WTC11 (cell line): Measurements from ENCODE around the gene SULT2A1. TPM values are rescaled to one million over a fixed set of nuclear protein-coding genes. Genes with fewer than 3 reads are reported as not detected.

Source experiments
- ATF3 ChIP-seq: sonication (generic); formaldehyde crosslinking; conservative IDR thresholded peaks from 2 replicates; pipeline ENCODE4 v1.8.1; 2022; ENCODE audit warnings: mild to moderate bottlenecking, missing genetic modification reagents
- CREB1 ChIP-seq: sonication (generic); formaldehyde crosslinking; IDR thresholded peaks from 2 replicates; pipeline ENCODE4 v1.8.0; 2023; ENCODE audit warnings: mild to moderate bottlenecking, missing genetic modification reagents
- E2F5 ChIP-seq: sonication (generic); formaldehyde crosslinking; IDR thresholded peaks from 2 replicates; pipeline ENCODE4 v1.8.1; 2022; ENCODE audit warnings: mild to moderate bottlenecking, moderate library complexity, missing genetic modification reagents
- EMX1 ChIP-seq: fragments of 250-450 bp; sonication (Bioruptor Pico); IDR thresholded peaks from 2 replicates; pipeline ENCODE4 v1.8.0; 2021; ENCODE audit warnings: mild to moderate bottlenecking
- ESRRA ChIP-seq: sonication (generic); formaldehyde crosslinking; IDR thresholded peaks from 2 replicates; pipeline ENCODE4 v1.8.1; 2022; ENCODE audit warnings: mild to moderate bottlenecking, missing genetic modification reagents, borderline replicate concordance
- FOXP4 ChIP-seq: sonication (generic); formaldehyde crosslinking; IDR thresholded peaks from 2 replicates; pipeline ENCODE4 v1.8.0; 2022; ENCODE audit warnings: mild to moderate bottlenecking, missing genetic modification reagents
- GRHL2 ChIP-seq: fragments of 250-450 bp; sonication (Bioruptor Pico); IDR thresholded peaks from 2 replicates; pipeline ENCODE4 v1.8.0; 2022; ENCODE audit warnings: mild to moderate bottlenecking, moderate library complexity; ENCODE audit not compliant: insufficient replicate concordance, severe bottlenecking
- GTF2I ChIP-seq: fragments of 250-450 bp; sonication (Bioruptor Pico); conservative IDR thresholded peaks from 2 replicates; pipeline ENCODE4 v1.4.0; 2021; ENCODE audit warnings: mild to moderate bottlenecking
- HMGA2 ChIP-seq: fragments of 250-450 bp; sonication (Bioruptor Pico); IDR thresholded peaks from 2 replicates; pipeline ENCODE4 v1.4.0; 2021; ENCODE audit warnings: mild to moderate bottlenecking, moderate library complexity
- JAZF1 ChIP-seq: fragments of 250-450 bp; sonication (Bioruptor Pico); IDR thresholded peaks from 2 replicates; pipeline ENCODE4 v1.9.0; 2021; ENCODE audit warnings: moderate library complexity, mild to moderate bottlenecking, inconsistent platforms
- MLX ChIP-seq: sonication (generic); formaldehyde crosslinking; IDR thresholded peaks from 2 replicates; pipeline ENCODE4 v1.8.1; 2023; ENCODE audit warnings: mild to moderate bottlenecking, missing genetic modification reagents, moderate library complexity
- MXD4 ChIP-seq: fragments of 250-450 bp; sonication (Bioruptor Pico); IDR thresholded peaks from 2 replicates; pipeline ENCODE4 v1.8.0; 2021; ENCODE audit warnings: mild to moderate bottlenecking, moderate library complexity, borderline replicate concordance
- MYBL2 ChIP-seq: sonication (generic); formaldehyde crosslinking; IDR thresholded peaks from 2 replicates; pipeline ENCODE4 v1.8.1; 2023; ENCODE audit warnings: mild to moderate bottlenecking, moderate library complexity, missing genetic modification reagents
- PREB ChIP-seq: sonication (generic); formaldehyde crosslinking; IDR thresholded peaks from 2 replicates; pipeline ENCODE4 v1.8.1; 2022; ENCODE audit warnings: mild to moderate bottlenecking, missing genetic modification reagents, moderate library complexity, borderline replicate concordance
- PRRX2 ChIP-seq: fragments of 250-450 bp; sonication (Bioruptor Pico); IDR thresholded peaks from 2 replicates; pipeline ENCODE4 v1.8.0; 2021; ENCODE audit warnings: mild to moderate bottlenecking
- SMAD3 ChIP-seq: sonication (generic); formaldehyde crosslinking; IDR thresholded peaks from 2 replicates; pipeline ENCODE4 v1.8.0; 2022; ENCODE audit warnings: missing genetic modification reagents, mild to moderate bottlenecking, borderline replicate concordance
- SOX15 ChIP-seq: fragments of 250-450 bp; sonication (Bioruptor Pico); IDR thresholded peaks from 2 replicates; pipeline ENCODE4 v1.9.0; 2021; ENCODE audit warnings: mild to moderate bottlenecking
- SP1 ChIP-seq: sonication (generic); formaldehyde crosslinking; conservative IDR thresholded peaks from 2 replicates; pipeline ENCODE4 v1.8.1; 2022; ENCODE audit warnings: missing genetic modification reagents
- STAT6 ChIP-seq: sonication (generic); formaldehyde crosslinking; conservative IDR thresholded peaks from 2 replicates; pipeline ENCODE4 v1.8.1; 2023; ENCODE audit warnings: mild to moderate bottlenecking, low read depth, missing genetic modification reagents, moderate library complexity
- TEAD4 ChIP-seq: sonication (generic); formaldehyde crosslinking; IDR thresholded peaks from 2 replicates; pipeline ENCODE4 v1.8.0; 2022; ENCODE audit warnings: mild to moderate bottlenecking, missing genetic modification reagents
- USF2 ChIP-seq: sonication (generic); formaldehyde crosslinking; IDR thresholded peaks from 2 replicates; pipeline ENCODE4 v1.8.1; 2023; ENCODE audit warnings: mild to moderate bottlenecking, missing genetic modification reagents, moderate library complexity
- ZBTB21 ChIP-seq: sonication (generic); formaldehyde crosslinking; IDR thresholded peaks from 2 replicates; pipeline ENCODE4 v1.8.1; 2023; ENCODE audit warnings: mild to moderate bottlenecking, missing genetic modification reagents, borderline replicate concordance
- ZNF121 ChIP-seq: sonication (generic); formaldehyde crosslinking; IDR thresholded peaks from 2 replicates; pipeline ENCODE4 v1.8.0; 2023; ENCODE audit warnings: missing genetic modification reagents
- total RNA-seq: library from RNA; stranded (reverse); gene quantifications from 3 replicates; pipeline ENCODE4 v1.2.3, GENCODE V29; 2021

SULT2A1 gene
- total RNA-seq, 1 experiment from 2014 or later = 0.31 TPM

GRCh38 chr19:47848823-47849473 lies 37.2 kb downstream of the SULT2A1 start (continued):
- TF ChIP-seq STAT6 (CRISPR knock-in tag) (no peak), SOX15 (CRISPR knock-in tag) (no peak), FOXP4 (CRISPR knock-in tag) (no peak), TEAD4 (CRISPR knock-in tag) (no peak), USF2 (CRISPR knock-in tag) (peak; percentile 12; the same call in 1 of the 2 replicates), ATF3 (no peak), PRRX2 (CRISPR knock-in tag) (no peak), ZBTB21 (no peak), PREB (no peak), MYBL2 (CRISPR knock-in tag) (peak; percentile 33; the same call in 1 of the 2 replicates), EMX1 (CRISPR knock-in tag) (no peak), GTF2I (CRISPR knock-in tag) (no peak), CREB1 (CRISPR knock-in tag) (no peak), ESRRA (no peak), E2F5 (CRISPR knock-in tag) (no peak), MLX (no peak), SP1 (CRISPR knock-in tag) (0 out of 2 replicates have a peak, but pooled peaks have one; percentile 20), SMAD3 (CRISPR knock-in tag) (no peak), JAZF1 (CRISPR knock-in tag) (no peak), MXD4 (CRISPR knock-in tag) (no peak), GRHL2 (CRISPR knock-in tag) (no peak), ZNF121 (CRISPR knock-in tag) (no peak), HMGA2 (no peak)
